A673 (cell line): Measurements from ENCODE around the gene BTN3A1. TPM values are rescaled to one million over a fixed set of nuclear protein-coding genes. Genes with fewer than 3 reads are reported as not detected.
"Not testable (repeated sequence)": the region's sequence is repeated elsewhere in the genome, so short reads cannot be mapped to it uniquely, and the experiment has no call there.

Experiments
- BruUV-seq: library from RNA; stranded (reverse); fragments of 400-500 nt; replicated peaks from 2 replicates; lab custom pipeline; 2021; lab: Mats Ljungman, UMichigan
- CTCF ChIA-PET: fragments of 300-600 bp; sonication (Branson Sonifier 250); formaldehyde crosslinking; loops from one replicate; lab custom pipeline; 2022; ENCODE audit warnings: antibody characterized with exemption; lab: Charles Lee
- POLR2A ChIA-PET: fragments of 300-600 bp; sonication (Branson Sonifier 250); formaldehyde crosslinking; loops from one replicate; lab custom pipeline; 2022; ENCODE audit warnings: antibody characterized with exemption; ENCODE audit not compliant: low non-redundant PET; lab: Charles Lee
- DNase-seq: peaks from one replicate; pipeline ENCODE4 v3.0.0-alpha.2; 2015; ENCODE audit warnings: low spot score
- H3K27ac ChIP-seq: fragments of 200-600 bp; sonication (generic); 2 replicates; pipeline ENCODE4 v1.5.1; 2016; ENCODE audit warnings: mixed run types, low read depth, mild to moderate bottlenecking, mixed read lengths, antibody characterized with exemption, low read length; ENCODE audit not compliant: poor library complexity, severe bottlenecking
- H3K27me3 ChIP-seq: fragments of 200-600 bp; sonication (generic); replicated peaks from 2 replicates; pipeline ENCODE4 v1.6.1; 2017; ENCODE audit warnings: mixed run types, low read depth, mild to moderate bottlenecking, mixed read lengths, antibody characterized with exemption, low read length; ENCODE audit not compliant: insufficient read depth, poor library complexity
- H3K36me3 ChIP-seq: fragments of 200-600 bp; sonication (generic); 2 replicates; pipeline ENCODE4 v1.6.1; 2016; ENCODE audit warnings: mixed run types, mild to moderate bottlenecking, mixed read lengths, antibody characterized with exemption, low read length; ENCODE audit not compliant: insufficient read depth, poor library complexity, severe bottlenecking
- H3K4me1 ChIP-seq: fragments of 200-600 bp; sonication (generic); 2 replicates; pipeline ENCODE4 v1.6.1; 2017; ENCODE audit warnings: mixed run types, mild to moderate bottlenecking, mixed read lengths, antibody characterized with exemption, low read length; ENCODE audit not compliant: insufficient read depth, poor library complexity, severe bottlenecking
- H3K4me3 ChIP-seq: fragments of 200-600 bp; sonication (generic); 2 replicates; pipeline ENCODE4 v1.5.1; 2016; ENCODE audit warnings: low read depth, mixed run types, mild to moderate bottlenecking, mixed read lengths, low read length; ENCODE audit not compliant: poor library complexity, severe bottlenecking
- H3K9me3 ChIP-seq: fragments of 200-600 bp; sonication (generic); 2 replicates; pipeline ENCODE4 v1.6.1; 2016; ENCODE audit warnings: mixed run types, low read depth, mild to moderate bottlenecking, mixed read lengths, antibody characterized with exemption, low read length; ENCODE audit not compliant: poor library complexity, severe bottlenecking
- CTCF ChIP-seq: fragments of 300-800, 200-600 bp; sonication (generic); conservative IDR thresholded peaks from 2 replicates; pipeline ENCODE4 v1.5.1; 2017; ENCODE audit warnings: low read depth, mild to moderate bottlenecking, antibody characterized with exemption, low read length, moderate library complexity, mixed read lengths
- EZH2 ChIP-seq: fragments of 200-600 bp; sonication (generic); IDR thresholded peaks from 2 replicates; pipeline ENCODE4 v1.6.1; 2017; ENCODE audit warnings: borderline replicate concordance, low read depth, mild to moderate bottlenecking, mixed read lengths, antibody characterized with exemption, low read length; ENCODE audit not compliant: poor library complexity, severe bottlenecking
- intact Hi-C: fragments of 100-400 bp; cut with micrococcal nuclease; formaldehyde crosslinking; loops from one replicate; pipeline ENCODE4 v1.10.0; 2022; ENCODE audit not compliant: unreplicated experiment
- total RNA-seq: library from RNA; stranded (reverse); gene quantifications from 2 replicates; pipeline ENCODE4 v1.2.3, GENCODE V29; 2021

The BTN3A1 gene
- total RNA-seq, 1 experiment from 2014 or later = 14.8 TPM

GRCh38 chr6:26355366-26355765 is 46.7 kb upstream of the BTN3A1 start:
- Histone ChIP-seq H3K27me3 (no peaks in the 10 kb centered on the region), H3K9me3 (no peaks in the 10 kb centered on the region), H3K27ac (no peak overlapping the region), H3K4me3 (no peak overlapping the region), H3K4me1 (no peaks in the 10 kb centered on the region), H3K36me3 (no peaks in the 10 kb centered on the region)
- CTCF ChIA-PET = no interaction called here
- intact Hi-C loops = no loop called here
- DNase-seq = no peak
- POLR2A ChIA-PET = no interaction called here
- TF ChIP-seq EZH2 (no peak), CTCF (no peak)
- BruUV-seq = no TSS peak

- H3K36me3 ChIP-seq, DNase-seq, H3K4me1 ChIP-seq, H3K9me3 ChIP-seq, H3K27ac ChIP-seq, H3K4me3 ChIP-seq, H3K27me3 ChIP-seq, POLR2A ChIA-PET, intact Hi-C loops, BruUV-seq, CTCF ChIA-PET: not testable (repeated sequence)
These were observed 44.5 kb upstream of the BTN3A1 start for GRCh38 chr6:26357543-26357942.

GRCh38 chr6:26358511-26358981 is 43.5 kb upstream of the BTN3A1 start:
- CTCF ChIA-PET = no interaction called here
- POLR2A ChIA-PET = no interaction called here
- DNase-seq = no peak
- TF ChIP-seq CTCF (no peak), EZH2 (no peak)
- no peaks in the 10 kb centered on the region for H3K4me1 ChIP-seq
- BruUV-seq = no TSS peak
- no peaks in the 10 kb centered on the region for H3K9me3 ChIP-seq
- no peak overlapping the region for H3K27ac ChIP-seq
- no peaks in the 10 kb centered on the region for H3K36me3 ChIP-seq
- no peak overlapping the region for H3K4me3 ChIP-seq
- H3K27me3 ChIP-seq = no peaks in the 10 kb centered on the region
- intact Hi-C loops = no loop called here

- Histone ChIP-seq H3K36me3 (no peaks in the 10 kb centered on the region), H3K4me3 (no peak overlapping the region), H3K27ac (no peak overlapping the region), H3K9me3 (no peaks in the 10 kb centered on the region), H3K4me1 (peaks cover 5% of the 10 kb centered on the region), H3K27me3 (no peaks in the 10 kb centered on the region)
- ChIA-PET POLR2A (interaction anchor here (0.6 kb wide), 1 partner anchor 114 kb away, joined by 4 read pairs; no protein-coding TSS in a partner anchor), CTCF (no interaction called here)
- TF ChIP-seq EZH2 (no peak), CTCF (no peak)
- DNase-seq = no peak
- intact Hi-C loops = no loop called here
- no TSS peak for BruUV-seq
These were observed 42.3 kb upstream of the BTN3A1 start for GRCh38 chr6:26359765-26360164.
